ENCODE measurements around the gene CETP. TPM values are rescaled to one million over a fixed set of nuclear protein-coding genes. Genes with fewer than 3 reads are reported as not detected.

Gene CETP
- total RNA-seq, 4 donors from 2014 or later, result 0.19 to 1.2 (median 0.52) TPM; not detected in 1

- Histone ChIP-seq H3K27ac (replicated peaks in 1 of 4) (no peak overlapping the region), H3K27me3 (no peaks in the 10 kb centered on the region), H3K9me3 (no peaks in the 10 kb centered on the region), H3K4me3 (no peak overlapping the region), H3K4me1 (peaks cover 22 to 44% (median 40%) of the 10 kb centered on the region in 4 donors), H3K36me3 (peaks cover 0 to 4% (median 0%) of the 10 kb centered on the region in 4 donors)
- intact Hi-C loops (cut with DNase I), result no loop called here
- TF ChIP-seq POLR2AphosphoS5 (IDR thresholded peaks at IDR 0.05) (no peak), POLR2A (IDR thresholded peaks at IDR 0.05; ENCODE audit: low read depth) (no peak), EP300 (IDR thresholded peaks at IDR 0.05) (no peak), CTCF (IDR thresholded peaks at IDR 0.05) (no peak)
- DNase-seq (ENCODE audit: extremely low spot score), result no peak
- WGBS, result 57% methylated on average over 2 of the region's 2 CpGs
These were observed 31.5 kb downstream of the CETP start for GRCh38 chr16:56993204-56993603.

- no peaks in the 10 kb centered on the region for H3K27me3 ChIP-seq
- no peak for DNase-seq (ENCODE audit: extremely low spot score)
- no peak overlapping the region for H3K4me3 ChIP-seq
These were observed 32.6 kb downstream of the CETP start for GRCh38 chr16:56994311-56994710.

GRCh38 chr16:56995136-56995805 lies 33.5 kb downstream of the CETP start:
- WGBS, result 79% methylated on average over 12 of the region's 12 CpGs
- TF ChIP-seq POLR2A (IDR thresholded peaks at IDR 0.05; ENCODE audit: low read depth), result no peak
- TF ChIP-seq CTCF (IDR thresholded peaks at IDR 0.05), result no peak
- TF ChIP-seq EP300 (IDR thresholded peaks at IDR 0.05), result no peak
- no peak for TF ChIP-seq POLR2AphosphoS5 (IDR thresholded peaks at IDR 0.05)
- DNase-seq (ENCODE audit: extremely low spot score), result no peak

More at GRCh38 chr16:56994311-56994710, 32.6 kb downstream of the CETP start:
- TF ChIP-seq CTCF (IDR thresholded peaks at IDR 0.05) (no peak), POLR2A (IDR thresholded peaks at IDR 0.05; ENCODE audit: low read depth) (no peak), POLR2AphosphoS5 (IDR thresholded peaks at IDR 0.05) (no peak), EP300 (IDR thresholded peaks at IDR 0.05) (no peak)
- intact Hi-C loops (cut with DNase I), result no loop called here
- H3K27ac ChIP-seq (replicated peaks in 1 of 4), result no peak overlapping the region
- peaks cover 15 to 41% (median 33%) of the 10 kb centered on the region in 4 donors for H3K4me1 ChIP-seq
- WGBS, result 73% methylated on average over 5 of the region's 5 CpGs
- H3K9me3 ChIP-seq, result no peaks in the 10 kb centered on the region
- H3K36me3 ChIP-seq, result peaks cover 0 to 4% (median 0%) of the 10 kb centered on the region in 4 donors

DNA sequence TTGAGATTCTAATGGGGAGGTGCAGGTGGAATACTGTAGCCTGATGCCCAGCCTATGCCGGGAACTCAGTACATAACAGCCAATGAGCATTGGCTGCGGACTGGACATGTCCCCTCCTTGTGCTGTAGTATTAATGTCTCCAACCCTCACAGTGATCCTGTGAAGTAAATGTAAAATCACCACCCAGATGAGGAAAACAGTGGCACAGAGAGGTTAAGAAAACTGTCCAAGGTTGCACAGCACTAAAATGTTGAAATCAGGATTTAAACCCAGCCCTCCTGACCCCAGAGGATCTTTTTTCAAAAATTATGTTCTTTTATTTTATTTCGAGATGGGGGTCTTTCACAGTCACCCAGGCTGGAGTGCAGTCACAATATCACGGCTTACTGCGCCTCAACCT lies 35.5 kb downstream of the CETP start:
- Histone ChIP-seq H3K27me3 (no peaks in the 10 kb centered on the region), H3K4me1 (peaks cover 18 to 42% (median 28%) of the 10 kb centered on the region in 4 donors), H3K27ac (replicated peaks in 1 of 4) (no peak overlapping the region), H3K9me3 (no peaks in the 10 kb centered on the region), H3K4me3 (no peak overlapping the region), H3K36me3 (peaks cover 0 to 4% (median 0%) of the 10 kb centered on the region in 4 donors)
- no peak for TF ChIP-seq POLR2AphosphoS5 (IDR thresholded peaks at IDR 0.05)
- no peak for TF ChIP-seq CTCF (IDR thresholded peaks at IDR 0.05)
- no peak for TF ChIP-seq EP300 (IDR thresholded peaks at IDR 0.05)
- no peak for TF ChIP-seq POLR2A (IDR thresholded peaks at IDR 0.05; ENCODE audit: low read depth)
- DNase-seq (ENCODE audit: extremely low spot score), result no peak
- intact Hi-C loops (cut with DNase I), result no loop called here
- 91% methylated on average over 5 of the region's 5 CpGs for WGBS

More at GRCh38 chr16:56995136-56995805, 33.5 kb downstream of the CETP start:
- Histone ChIP-seq H3K9me3 (no peaks in the 10 kb centered on the region), H3K4me3 (no peak overlapping the region), H3K27me3 (no peaks in the 10 kb centered on the region), H3K27ac (replicated peaks in 1 of 4) (no peak overlapping the region), H3K36me3 (peaks cover 0 to 4% (median 0%) of the 10 kb centered on the region in 4 donors), H3K4me1 (peaks cover 21 to 46% (median 37%) of the 10 kb centered on the region in 4 donors)
- intact Hi-C loops (cut with DNase I), result no loop called here
